Mesenchymal stem cell (in vitro differentiated cells and primary cell): ENCODE measurements around the gene GRK3.

Source experiments
- DNase-seq: peaks from one replicate; pipeline ENCODE4 v3.0.0-alpha.2; 2013
- H2AFZ ChIP-seq: one replicate; pipeline ENCODE4 v1.6.1; 2013; ENCODE audit warnings: low read depth, mild to moderate bottlenecking, control low read depth, inconsistent platforms, low read length, moderate library complexity
- H2AK5ac ChIP-seq: 2 replicates; pipeline ENCODE4 v1.6.1; 2013; ENCODE audit warnings: low read length, moderate library complexity, mild to moderate bottlenecking, inconsistent platforms; ENCODE audit not compliant: severe bottlenecking
- H2BK120ac ChIP-seq: one replicate; pipeline ENCODE4 v1.6.1; 2013; ENCODE audit warnings: low read depth, mild to moderate bottlenecking, inconsistent platforms, low read length, moderate library complexity
- H2BK12ac ChIP-seq, 2 experiments: one replicate each; pipeline ENCODE4 v1.6.1; 2013; ENCODE audit warnings: inconsistent platforms in 2 of 2, low read length in 2 of 2, mild to moderate bottlenecking in 2 of 2, moderate library complexity in 2 of 2, control low read depth in 1 of 2
- H2BK15ac ChIP-seq: one replicate; pipeline ENCODE4 v1.6.1; 2013; ENCODE audit warnings: mild to moderate bottlenecking, low read depth, inconsistent platforms; ENCODE audit not compliant: poor library complexity, severe bottlenecking
- H2BK5ac ChIP-seq: 2 replicates; pipeline ENCODE4 v1.6.1; 2013; ENCODE audit warnings: low read depth, mild to moderate bottlenecking, low read length, control low read depth, inconsistent platforms; ENCODE audit not compliant: poor library complexity, severe bottlenecking
- H3K14ac ChIP-seq, 2 experiments: one replicate each; pipeline ENCODE4 v1.6.1; 2013; ENCODE audit warnings: inconsistent platforms in 2 of 2, low read length in 2 of 2, control low read depth in 1 of 2, mild to moderate bottlenecking in 1 of 2, moderate library complexity in 1 of 2
- H3K18ac ChIP-seq, 2 experiments: one replicate each; pipeline ENCODE4 v1.6.1; 2013; ENCODE audit warnings: inconsistent platforms in 2 of 2, low read length in 2 of 2, control low read depth in 1 of 2, low read depth in 1 of 2, mild to moderate bottlenecking in 1 of 2
- H3K23ac ChIP-seq, 2 experiments: one replicate each; pipeline ENCODE4 v1.6.1; 2013; ENCODE audit warnings: inconsistent platforms in 2 of 2, low read length in 2 of 2, mild to moderate bottlenecking in 2 of 2, moderate library complexity in 2 of 2, control low read depth in 1 of 2
- H3K27ac ChIP-seq: 2 replicates; pipeline ENCODE4 v1.5.1; 2013; ENCODE audit warnings: mild to moderate bottlenecking, moderate library complexity, low read length, control low read depth, inconsistent platforms; ENCODE audit not compliant: poor library complexity, severe bottlenecking
- H3K27me3 ChIP-seq, 2 experiments: 2 replicates each; pipeline versions ENCODE4 v1.6.1 to v1.7.0; 2013; ENCODE audit warnings: low read length in 2 of 2, mild to moderate bottlenecking in 2 of 2, moderate library complexity in 2 of 2, control low read depth in 1 of 2, inconsistent platforms in 1 of 2; ENCODE audit not compliant: control insufficient read depth in 1 of 2, insufficient read depth in 1 of 2
- H3K36me3 ChIP-seq, 2 experiments: 2 replicates each; pipeline versions ENCODE4 v1.6.1 to v1.7.0; 2013; ENCODE audit warnings: low read length in 2 of 2, control low read depth in 1 of 2, inconsistent platforms in 1 of 2, low read depth in 1 of 2, mild to moderate bottlenecking in 1 of 2; ENCODE audit not compliant: insufficient read depth in 2 of 2, control insufficient read depth in 1 of 2
- H3K4ac ChIP-seq, 2 experiments: one replicate each; pipeline ENCODE4 v1.6.1; 2013; ENCODE audit warnings: inconsistent platforms in 2 of 2, low read length in 2 of 2, mild to moderate bottlenecking in 2 of 2, moderate library complexity in 2 of 2, control low read depth in 1 of 2, low read depth in 1 of 2
- H3K4me1 ChIP-seq: 2 replicates; pipeline ENCODE4 v1.6.1; 2013; ENCODE audit warnings: low read depth, low read length, control low read depth; ENCODE audit not compliant: control insufficient read depth, insufficient read depth
- H3K4me2 ChIP-seq: 2 replicates; pipeline ENCODE4 v1.6.1; 2013; ENCODE audit warnings: low read length, mild to moderate bottlenecking, inconsistent platforms; ENCODE audit not compliant: poor library complexity, severe bottlenecking
- H3K4me3 ChIP-seq, 2 experiments: 2 replicates each; pipeline versions ENCODE4 v1.5.1 to v1.7.0; 2013; ENCODE audit warnings: low read length in 2 of 2, mild to moderate bottlenecking in 2 of 2, control low read depth in 1 of 2, low read depth in 1 of 2; ENCODE audit not compliant: insufficient read depth in 1 of 2
- H3K79me1 ChIP-seq: replicated peaks from 2 replicates; pipeline ENCODE4 v1.6.1; 2013; ENCODE audit warnings: mild to moderate bottlenecking, control low read depth, low read length, inconsistent platforms; ENCODE audit not compliant: poor library complexity, severe bottlenecking
- H3K9ac ChIP-seq: 2 replicates; pipeline ENCODE4 v1.7.0; 2013; ENCODE audit warnings: mild to moderate bottlenecking, low read length, moderate library complexity
- H3K9me3 ChIP-seq: 2 replicates; pipeline ENCODE4 v1.7.0; 2013; ENCODE audit warnings: mild to moderate bottlenecking, low read length; ENCODE audit not compliant: control insufficient read depth
- H4K8ac ChIP-seq: one replicate; pipeline ENCODE4 v1.6.1; 2013; ENCODE audit warnings: inconsistent platforms, mild to moderate bottlenecking, low read length, moderate library complexity
- H4K91ac ChIP-seq: one replicate; pipeline ENCODE4 v1.6.1; 2013; ENCODE audit warnings: mild to moderate bottlenecking, low read length, inconsistent platforms
- WGBS: methylation state at CpG from one replicate; pipeline ENCODE4 v1.1.7; 2013; ENCODE audit warnings: mixed read lengths; 5-methylcytosine and 5-hydroxymethylcytosine counted together

The GRK3 gene

DNA sequence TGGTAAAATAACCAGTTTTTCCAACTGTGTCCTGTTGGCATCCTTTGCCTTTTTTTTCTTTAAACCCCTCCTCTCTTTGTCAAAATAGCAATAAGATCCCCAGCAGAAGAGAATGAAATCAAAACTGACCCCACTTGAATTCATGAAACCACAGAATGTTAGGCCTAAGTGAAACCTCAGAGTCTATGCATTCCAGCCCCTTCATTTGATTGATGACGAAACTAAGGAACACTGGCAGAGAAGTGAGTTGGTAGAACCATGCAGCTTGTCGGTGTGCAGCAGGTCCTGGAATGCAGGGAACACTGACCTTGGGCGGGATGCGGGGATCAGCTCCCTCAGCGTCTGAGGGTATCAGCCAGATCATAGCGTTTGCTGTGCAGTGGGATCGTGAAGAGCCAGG lies 57.5 kb downstream of the GRK3 start:
- no peak overlapping the region for H3K4me3 ChIP-seq
- H2BK5ac ChIP-seq = no peak overlapping the region
- H4K8ac ChIP-seq = no peak overlapping the region
- no peak overlapping the region for H2AFZ ChIP-seq
- no peak overlapping the region for H3K9ac ChIP-seq
- no peaks in the 10 kb centered on the region for H3K9me3 ChIP-seq
- no peak overlapping the region for H3K27ac ChIP-seq
- H4K91ac ChIP-seq = no peak overlapping the region
- no peak overlapping the region for H3K23ac ChIP-seq
- peaks cover 0 to 8% of the 10 kb centered on the region in 2 experiments for H3K27me3 ChIP-seq
- H2BK120ac ChIP-seq = no peak overlapping the region
- no peak overlapping the region for H2AK5ac ChIP-seq
- no peak overlapping the region for H2BK12ac ChIP-seq
- no peaks in the 10 kb centered on the region for H3K36me3 ChIP-seq
- peak; percentile 14 for DNase-seq
- H3K4me1 ChIP-seq = no peaks in the 10 kb centered on the region
- WGBS = 69% methylated on average over 7 of the region's 7 CpGs
- no peak overlapping the region for H2BK15ac ChIP-seq
- H3K4me2 ChIP-seq = no peak overlapping the region
- H3K79me1 ChIP-seq = no peaks in the 10 kb centered on the region
- no peak overlapping the region for H3K18ac ChIP-seq
- H3K14ac ChIP-seq = no peak overlapping the region
- H3K4ac ChIP-seq = no peak overlapping the region

DNA sequence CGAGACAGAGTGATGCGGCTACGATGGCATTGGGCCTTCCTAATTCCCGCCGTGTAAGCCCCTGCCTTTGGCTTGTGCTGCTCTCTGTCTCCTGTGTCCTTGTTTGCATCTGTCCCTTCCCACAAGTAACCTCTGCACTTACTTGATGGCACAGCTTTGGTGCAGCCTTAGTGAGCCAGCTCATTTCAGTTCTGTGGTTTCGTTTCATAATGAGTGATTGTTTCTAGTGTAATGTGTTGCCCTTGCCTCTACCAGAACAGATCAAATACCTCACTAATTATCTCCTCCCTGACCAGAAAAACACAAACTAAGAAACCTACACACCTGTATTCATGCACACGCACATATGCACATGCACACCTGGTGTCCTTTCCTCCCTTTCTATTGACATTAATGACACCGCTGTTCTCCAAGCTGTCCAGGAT lies 58.8 kb downstream of the GRK3 start:
- no peaks in the 10 kb centered on the region for H3K9me3 ChIP-seq
- H3K23ac ChIP-seq = no peak overlapping the region
- H3K27me3 ChIP-seq = peaks cover 0 to 9% of the 10 kb centered on the region in 2 experiments
- no peaks in the 10 kb centered on the region for H3K4me1 ChIP-seq
- H2AK5ac ChIP-seq = no peak overlapping the region
- H3K79me1 ChIP-seq = no peaks in the 10 kb centered on the region
- no peak overlapping the region for H2AFZ ChIP-seq
- H3K4me3 ChIP-seq = no peak overlapping the region
- WGBS = 96% methylated on average over 7 of the region's 8 CpGs
- no peak for DNase-seq
- no peak overlapping the region for H3K14ac ChIP-seq
- H2BK120ac ChIP-seq = no peak overlapping the region
- H3K27ac ChIP-seq = no peak overlapping the region
- no peaks in the 10 kb centered on the region for H3K36me3 ChIP-seq
- no peak overlapping the region for H2BK15ac ChIP-seq
- no peak overlapping the region for H3K18ac ChIP-seq
- H2BK5ac ChIP-seq = no peak overlapping the region
- H4K91ac ChIP-seq = no peak overlapping the region
- no peak overlapping the region for H4K8ac ChIP-seq
- H3K9ac ChIP-seq = no peak overlapping the region
- H2BK12ac ChIP-seq = no peak overlapping the region
- H3K4ac ChIP-seq = no peak overlapping the region
- no peak overlapping the region for H3K4me2 ChIP-seq

DNA sequence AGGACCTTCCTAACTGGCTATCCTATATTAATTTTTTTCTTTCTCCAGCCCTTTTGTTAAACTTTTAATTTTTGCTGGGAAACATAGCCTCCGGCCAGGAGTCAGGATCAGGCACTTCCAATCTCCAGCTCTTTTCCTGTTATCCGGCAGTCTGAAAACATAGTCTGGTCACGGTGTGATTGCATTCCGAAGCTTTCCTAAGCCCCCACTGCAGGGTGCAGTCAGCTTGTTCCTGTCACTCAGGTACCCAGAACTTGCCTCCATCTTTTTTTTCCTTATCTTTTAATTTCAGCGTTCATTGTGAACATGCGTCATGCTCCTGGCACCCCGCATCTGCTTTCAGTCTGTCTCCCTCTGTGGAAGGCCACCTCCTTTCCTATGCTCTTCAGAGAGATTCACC lies 59.4 kb downstream of the GRK3 start:
- Histone ChIP-seq H4K91ac (no peak overlapping the region), H2AFZ (no peak overlapping the region), H3K14ac (no peak overlapping the region), H3K4me3 (no peak overlapping the region), H2AK5ac (no peak overlapping the region), H3K23ac (no peak overlapping the region), H3K4ac (no peak overlapping the region), H2BK5ac (no peak overlapping the region), H3K79me1 (no peaks in the 10 kb centered on the region), H4K8ac (no peak overlapping the region), H2BK120ac (no peak overlapping the region), H3K4me2 (no peak overlapping the region), H2BK15ac (no peak overlapping the region), H3K27ac (no peak overlapping the region), H3K27me3 (peaks cover 0 to 9% of the 10 kb centered on the region in 2 experiments), H2BK12ac (no peak overlapping the region), H3K9ac (no peak overlapping the region), H3K18ac (no peak overlapping the region), H3K36me3 (no peaks in the 10 kb centered on the region), H3K4me1 (no peaks in the 10 kb centered on the region), H3K9me3 (no peaks in the 10 kb centered on the region)
- DNase-seq = no peak
- WGBS = 97% methylated on average over 7 of the region's 7 CpGs

DNA sequence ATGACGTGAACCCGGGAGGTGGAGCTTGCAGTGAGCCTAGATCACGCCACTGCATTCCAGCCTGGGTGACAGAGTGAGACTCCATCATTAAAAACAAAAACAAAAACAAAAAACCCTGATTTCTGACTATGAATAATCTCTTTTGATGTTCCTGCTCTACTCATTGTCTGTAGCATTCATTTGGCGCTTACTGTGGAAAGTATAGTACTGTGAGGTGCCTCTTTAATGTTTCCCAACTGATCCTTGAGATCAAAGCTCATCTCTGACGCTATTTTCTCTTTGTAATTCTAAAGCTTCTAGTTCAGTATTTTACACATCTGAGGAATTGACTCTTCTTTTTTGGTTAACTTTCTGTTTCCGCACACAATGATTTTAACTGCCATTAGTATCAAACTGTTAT lies 60.0 kb downstream of the GRK3 start:
- H2BK12ac ChIP-seq = no peak overlapping the region
- no peak overlapping the region for H2AFZ ChIP-seq
- no peak overlapping the region for H3K23ac ChIP-seq
- no peaks in the 10 kb centered on the region for H3K4me1 ChIP-seq
- H3K9me3 ChIP-seq = no peaks in the 10 kb centered on the region
- H2BK15ac ChIP-seq = no peak overlapping the region
- DNase-seq = no peak
- H3K27ac ChIP-seq = no peak overlapping the region
- no peaks in the 10 kb centered on the region for H3K36me3 ChIP-seq
- H3K4ac ChIP-seq = no peak overlapping the region
- H4K8ac ChIP-seq = no peak overlapping the region
- H2AK5ac ChIP-seq = no peak overlapping the region
- H3K4me2 ChIP-seq = no peak overlapping the region
- H3K4me3 ChIP-seq = no peak overlapping the region
- no peak overlapping the region for H3K14ac ChIP-seq
- 95% methylated on average over 3 of the region's 6 CpGs for WGBS
- H2BK120ac ChIP-seq = no peak overlapping the region
- no peak overlapping the region for H4K91ac ChIP-seq
- H3K18ac ChIP-seq = no peak overlapping the region
- no peaks in the 10 kb centered on the region for H3K79me1 ChIP-seq
- no peak overlapping the region for H3K9ac ChIP-seq
- peaks cover 0 to 15% of the 10 kb centered on the region in 2 experiments for H3K27me3 ChIP-seq
- no peak overlapping the region for H2BK5ac ChIP-seq
